Measurements from ENCODE around the gene MLN.
A peak's percentile ranks its signal among the peaks of the same experiment; 100 is the strongest.

The MLN gene

DNA sequence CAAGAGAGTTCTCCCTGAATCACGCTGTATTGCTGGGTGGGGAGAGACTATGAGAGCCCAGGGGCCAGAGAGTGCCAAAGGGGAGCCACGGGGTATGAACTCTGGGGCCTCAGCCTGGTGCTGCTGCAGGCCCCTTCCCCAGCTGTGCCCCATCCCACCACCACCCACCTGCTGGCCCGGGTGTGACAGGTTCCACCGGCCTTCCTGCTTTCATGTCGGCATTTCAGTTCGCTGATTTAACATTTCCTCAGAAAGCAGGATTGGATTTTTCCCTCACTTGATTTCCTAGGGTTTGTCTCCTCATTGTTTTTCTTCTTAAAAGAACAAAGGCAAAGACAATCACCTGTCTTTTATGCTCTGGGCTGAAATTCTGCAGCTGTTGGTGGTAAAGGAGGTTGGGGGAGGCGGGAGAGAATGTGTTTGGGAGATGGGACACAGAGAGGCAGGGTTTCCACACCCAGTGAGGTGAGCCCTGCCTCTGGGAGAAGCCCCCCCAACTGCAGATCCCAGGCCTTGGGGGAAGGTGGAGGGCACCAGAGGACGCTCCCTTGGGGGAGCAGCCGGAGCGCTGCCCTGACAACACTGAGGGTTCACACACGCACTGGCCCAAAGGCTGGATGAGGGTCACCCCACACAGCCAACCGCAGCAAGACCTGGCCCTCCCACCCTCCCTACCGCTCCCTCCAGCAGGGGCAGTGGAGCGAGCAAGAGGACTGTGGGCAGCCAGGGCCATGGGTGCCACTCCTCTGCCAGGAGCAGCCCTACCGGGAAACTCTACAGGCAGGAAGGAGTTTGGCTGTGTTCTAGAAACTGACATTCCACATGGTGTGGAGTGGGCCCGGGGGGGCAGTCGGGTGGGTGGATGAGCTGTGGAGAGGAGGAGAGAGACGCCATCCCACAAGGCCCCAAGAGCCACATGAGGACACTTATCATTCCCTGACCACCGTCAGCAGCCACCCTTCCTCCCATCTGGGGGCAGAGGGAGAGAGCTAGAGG is 10.5 kb upstream of the MLN start:
- no peak for DNase-seq

DNA sequence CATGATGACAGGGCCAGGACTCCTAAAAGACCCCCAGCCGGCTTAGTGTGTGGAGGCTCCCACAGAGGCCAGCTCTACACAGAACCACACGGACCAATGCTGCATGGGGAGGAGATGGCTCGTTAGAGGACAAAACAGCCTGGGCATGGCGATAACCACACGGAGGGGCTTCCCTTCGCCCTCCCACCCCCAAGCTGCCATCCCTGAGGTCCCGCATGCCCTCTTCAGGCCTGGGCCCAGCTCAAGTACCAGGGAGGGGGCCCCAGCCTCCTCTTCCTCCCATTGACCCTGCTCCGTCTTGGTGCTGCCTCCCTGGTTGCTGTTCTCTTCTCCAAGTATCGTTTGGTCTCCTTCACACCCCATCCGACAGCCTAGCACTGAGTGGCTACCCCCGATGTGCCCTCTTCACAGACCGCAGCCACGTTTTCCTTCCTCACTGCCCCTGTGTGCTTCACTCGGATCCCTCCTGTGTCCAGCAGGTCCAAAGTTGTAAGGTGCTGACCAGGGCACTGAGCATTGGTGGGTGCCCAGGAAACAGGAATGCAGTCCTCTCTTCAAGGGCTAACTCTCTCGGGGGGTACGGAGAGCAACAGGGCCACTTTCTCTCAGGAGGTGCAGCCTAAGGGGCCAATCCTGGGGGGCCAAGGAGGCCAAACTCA is 9.6 kb upstream of the MLN start:
- DNase-seq, result no peak

DNA sequence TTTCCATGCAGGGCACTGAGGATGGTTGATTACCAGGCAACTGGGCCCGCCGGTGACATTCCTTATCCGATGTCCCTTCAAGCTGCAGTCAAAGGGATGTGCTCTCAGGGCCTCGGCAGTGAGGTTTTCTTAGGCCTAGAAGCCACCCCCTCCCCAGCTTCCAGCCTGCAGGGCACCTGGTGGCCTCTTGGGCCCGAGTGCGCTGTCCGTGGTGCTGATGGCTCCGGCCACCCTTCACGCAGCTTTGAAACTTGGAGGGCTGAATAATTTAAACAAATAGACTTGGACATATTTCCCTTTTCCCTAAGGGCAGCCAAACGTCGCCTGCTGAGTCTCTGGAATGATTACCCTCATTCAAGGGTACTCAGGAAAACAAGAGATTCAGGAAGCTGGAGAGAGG is 8.9 kb upstream of the MLN start:
- DNase-seq, result peak; percentile 63 to 84 (median 76)

DNA sequence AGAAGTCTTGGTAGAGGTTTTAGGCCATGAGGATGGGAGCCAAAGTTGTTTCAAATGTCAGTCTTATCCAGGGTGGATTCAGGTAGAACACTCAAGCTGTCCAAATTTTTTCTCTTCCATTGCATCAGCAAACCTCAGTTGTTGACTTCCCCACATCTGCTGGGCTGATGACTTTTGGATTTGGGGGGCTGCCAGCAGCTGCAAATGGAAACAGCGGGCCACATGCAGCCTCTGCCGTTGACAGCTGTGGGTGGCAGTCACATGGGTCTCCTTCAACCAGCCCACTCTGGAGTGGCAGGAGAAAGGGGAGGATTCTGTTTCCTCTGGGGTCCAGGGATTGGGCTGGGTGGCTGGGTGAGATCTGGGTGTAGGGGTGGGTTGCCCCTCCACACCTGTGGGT is 5.8 kb upstream of the MLN start:
- no peak for DNase-seq

DNA sequence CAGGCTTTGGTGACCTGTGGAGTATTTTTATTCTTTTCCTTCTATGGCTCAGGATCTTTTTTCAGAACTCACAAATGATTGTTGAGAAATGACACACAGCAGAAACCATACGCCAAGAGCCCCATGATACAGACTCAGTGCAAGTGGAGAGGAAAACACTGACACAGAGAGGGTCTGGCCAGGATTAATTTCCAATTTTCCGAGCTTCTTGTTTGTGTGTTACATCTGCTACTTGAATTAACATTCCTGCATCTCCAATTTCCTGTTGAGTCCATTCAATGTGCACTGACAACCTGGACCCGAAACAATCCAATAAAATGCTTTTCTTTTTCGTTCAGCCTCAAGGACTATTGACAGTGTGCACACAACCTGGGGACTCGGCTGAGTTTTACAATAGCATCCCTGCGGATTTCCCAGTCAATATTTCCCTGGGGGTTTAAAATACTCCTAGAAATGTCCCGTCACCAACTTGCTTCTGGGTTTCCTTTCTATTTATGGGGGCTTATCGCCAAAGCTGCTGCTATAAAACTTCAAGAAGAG is 4.9 kb upstream of the MLN start:
- DNase-seq, result no peak

DNA sequence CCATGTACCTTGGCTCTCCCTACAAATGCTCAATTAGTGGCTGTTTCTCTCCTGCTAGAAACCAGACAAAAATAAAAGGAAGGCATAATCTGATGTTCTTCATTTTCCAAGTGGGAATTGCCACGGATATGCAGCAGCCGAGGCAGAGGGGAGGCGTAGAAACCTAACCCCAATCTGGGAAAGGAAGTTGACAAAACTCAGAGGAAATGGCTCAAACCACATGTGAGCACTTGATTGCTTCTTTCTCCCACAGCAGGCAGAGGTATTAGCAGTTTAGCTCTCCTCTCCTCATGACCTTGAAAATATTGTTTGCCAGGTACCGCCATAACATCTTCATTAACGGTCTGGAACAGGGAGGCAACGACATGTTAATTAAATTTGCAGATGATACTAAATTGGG is 3.8 kb upstream of the MLN start:
- DNase-seq, result peak in 3 of 4 experiments; percentile 8 to 50 (median 25)

DNA sequence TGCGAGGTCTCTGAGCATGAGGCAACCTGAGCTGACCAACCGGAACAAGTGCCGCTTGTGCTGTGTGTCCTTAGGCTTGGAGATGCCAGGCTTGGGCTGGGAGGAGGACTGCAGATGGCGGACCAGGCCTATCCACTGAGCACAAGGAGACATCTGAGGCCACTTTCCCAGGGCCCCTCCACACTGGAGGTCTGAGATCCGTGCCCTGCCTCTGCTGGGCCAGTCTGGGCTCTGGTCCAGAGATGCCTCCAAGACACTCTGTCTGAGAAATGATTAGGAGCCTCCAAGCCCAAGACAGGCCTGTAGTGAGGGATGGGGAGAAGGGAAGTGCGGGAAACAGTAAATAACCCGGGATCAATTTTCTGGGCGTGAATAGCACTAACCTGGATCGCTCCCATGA is 3.0 kb upstream of the MLN start:
- DNase-seq, result no peak

DNA sequence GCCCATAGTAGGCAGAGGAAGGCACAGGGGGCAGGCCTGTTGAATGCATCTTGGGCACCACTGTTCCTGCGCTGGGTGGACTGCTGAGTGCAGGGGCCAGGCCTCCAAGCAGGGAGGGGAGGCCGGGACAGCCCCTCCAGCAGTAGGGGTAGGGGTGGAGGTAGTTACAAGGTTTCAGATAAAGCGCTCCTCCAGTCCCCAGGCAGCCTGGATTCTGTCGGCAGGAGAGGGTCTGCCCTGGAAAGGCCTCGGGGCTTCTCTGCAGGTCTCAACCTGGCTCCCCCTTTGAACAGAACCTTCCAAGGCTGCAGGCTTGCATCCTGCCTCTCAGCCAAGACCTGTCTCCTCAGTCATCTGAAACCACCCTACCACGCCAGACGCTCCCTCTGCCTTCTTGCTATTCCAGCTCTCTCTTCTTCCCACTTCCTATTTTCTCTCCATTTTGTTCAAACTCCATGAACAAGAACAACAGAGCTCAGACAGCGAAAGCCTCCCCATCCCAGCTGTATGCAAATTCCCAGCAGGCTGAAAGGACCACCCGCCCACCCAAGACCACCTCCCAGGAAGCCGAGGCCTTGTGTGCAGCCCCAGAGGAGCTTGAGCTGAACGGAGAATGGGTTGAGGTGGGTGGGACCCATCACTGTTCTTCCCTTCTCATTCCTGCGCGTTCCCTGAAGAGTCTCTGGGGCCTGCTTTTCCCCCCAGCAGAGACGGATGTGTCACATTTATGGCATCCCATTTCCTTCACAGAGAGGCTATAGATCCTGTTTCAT is 1.4 kb downstream of the MLN start:
- DNase-seq, result no peak

DNA sequence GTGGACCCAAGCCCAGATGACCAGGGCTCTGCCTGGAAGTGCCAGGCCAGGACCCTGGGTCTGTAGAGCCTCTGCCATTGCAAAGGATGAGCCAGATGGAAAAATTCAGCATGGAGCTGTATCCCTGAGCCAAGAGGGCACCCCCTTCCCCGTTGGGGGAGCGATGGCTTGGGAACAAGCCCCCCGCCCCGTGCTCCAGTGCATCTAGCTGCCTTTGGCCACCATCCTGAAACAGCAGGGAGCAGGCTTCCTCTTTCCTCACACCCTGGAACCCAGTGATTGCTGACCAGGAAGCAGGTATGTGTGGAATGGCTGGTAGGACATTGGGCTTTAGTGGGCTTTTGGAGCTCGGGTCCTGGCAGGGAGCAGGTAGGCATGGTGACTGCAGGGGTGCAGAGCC is 2.2 kb downstream of the MLN start:
- DNase-seq, result no peak

DNA sequence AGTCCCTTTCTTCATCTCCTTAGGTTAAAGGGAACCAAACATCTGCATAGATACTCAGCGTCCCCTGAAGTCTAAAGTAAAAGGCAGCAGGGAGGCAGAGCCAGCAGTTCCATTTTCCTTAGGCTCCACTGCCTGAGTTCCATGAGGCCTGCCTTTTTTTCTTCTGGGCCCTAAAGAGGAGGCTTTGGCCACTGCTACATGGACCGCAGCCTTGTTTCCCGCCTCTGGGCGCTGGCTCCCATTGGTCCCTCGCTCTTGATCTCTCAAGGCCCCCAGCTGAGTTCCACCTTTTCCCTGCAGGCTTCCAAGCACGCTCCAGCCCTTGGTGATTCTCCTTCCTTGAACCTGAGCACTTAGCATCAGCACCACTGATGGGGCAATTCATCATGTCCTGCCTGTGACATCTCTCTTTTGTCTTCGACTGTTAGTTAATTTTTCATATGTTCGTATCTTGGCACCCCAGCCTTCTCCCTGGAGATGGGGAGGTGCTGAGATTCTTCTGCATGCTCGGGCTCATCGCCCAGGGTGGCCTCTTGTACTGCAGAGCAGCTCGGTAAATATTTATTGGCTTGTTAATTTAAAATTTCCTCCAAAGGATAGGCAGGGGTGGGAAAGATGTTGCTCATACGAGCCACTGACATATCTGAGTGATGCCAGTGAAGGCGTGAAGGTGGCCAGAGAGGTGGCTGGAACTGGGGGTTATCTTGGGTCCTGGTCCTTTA is 3.4 kb downstream of the MLN start:
- DNase-seq, result no peak

DNA sequence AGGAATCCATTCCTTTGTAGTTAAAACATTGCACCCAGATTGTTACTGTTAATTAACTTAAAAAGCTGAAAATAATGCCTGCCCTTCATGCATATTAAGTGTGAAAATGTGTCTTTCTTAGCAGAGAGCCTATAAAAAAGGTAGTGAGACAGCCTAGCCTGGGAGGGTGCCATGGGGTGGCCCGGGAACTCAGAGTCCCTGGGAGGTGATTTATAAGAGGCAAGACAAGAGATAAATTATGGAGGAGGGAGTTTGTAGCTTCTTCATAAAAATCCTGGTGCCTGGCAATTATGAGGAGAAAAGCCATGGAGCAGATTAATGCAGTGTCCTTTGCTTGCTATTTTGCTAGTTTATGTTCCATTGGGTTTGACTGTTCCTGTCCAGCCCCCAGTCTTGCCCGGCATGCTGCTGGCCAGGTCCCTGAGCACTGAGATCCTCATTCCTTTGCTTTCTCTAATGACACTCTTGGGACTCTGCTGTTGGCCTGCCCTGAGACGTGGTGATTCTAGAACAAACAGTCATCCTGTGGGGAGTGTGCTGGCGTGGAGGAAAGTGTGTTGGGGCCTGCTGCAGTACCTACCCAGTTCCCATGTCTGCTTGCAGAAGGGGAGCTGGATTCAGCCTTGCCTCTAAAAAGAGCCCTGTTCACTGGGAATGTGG is 4.2 kb downstream of the MLN start:
- no peak for DNase-seq

DNA sequence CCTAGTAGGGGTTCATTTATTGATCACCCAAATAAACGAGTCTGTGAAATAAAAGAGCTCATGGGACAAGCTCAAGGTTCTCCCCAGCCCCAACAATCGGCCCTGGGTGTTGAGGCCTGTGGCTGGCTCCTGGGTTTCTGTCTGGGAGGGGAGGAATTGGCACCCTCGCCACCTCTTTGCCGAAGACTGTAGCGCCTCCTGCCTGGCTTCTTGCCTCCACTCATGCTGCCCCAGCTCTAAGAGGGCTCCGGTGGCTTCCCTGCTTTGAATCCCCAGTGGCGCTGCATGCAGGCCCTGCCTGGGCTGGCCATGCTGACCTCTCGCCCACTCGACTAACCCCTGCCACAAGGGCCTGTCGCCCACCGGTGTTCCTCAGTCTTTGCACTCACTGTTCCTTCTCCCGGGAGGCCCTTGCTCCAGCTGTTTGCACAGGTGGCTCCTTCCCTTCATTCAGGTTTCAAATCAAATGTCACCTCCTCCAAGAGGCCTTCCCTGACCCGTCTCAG is 5.4 kb downstream of the MLN start:
- DNase-seq, result no peak

DNA sequence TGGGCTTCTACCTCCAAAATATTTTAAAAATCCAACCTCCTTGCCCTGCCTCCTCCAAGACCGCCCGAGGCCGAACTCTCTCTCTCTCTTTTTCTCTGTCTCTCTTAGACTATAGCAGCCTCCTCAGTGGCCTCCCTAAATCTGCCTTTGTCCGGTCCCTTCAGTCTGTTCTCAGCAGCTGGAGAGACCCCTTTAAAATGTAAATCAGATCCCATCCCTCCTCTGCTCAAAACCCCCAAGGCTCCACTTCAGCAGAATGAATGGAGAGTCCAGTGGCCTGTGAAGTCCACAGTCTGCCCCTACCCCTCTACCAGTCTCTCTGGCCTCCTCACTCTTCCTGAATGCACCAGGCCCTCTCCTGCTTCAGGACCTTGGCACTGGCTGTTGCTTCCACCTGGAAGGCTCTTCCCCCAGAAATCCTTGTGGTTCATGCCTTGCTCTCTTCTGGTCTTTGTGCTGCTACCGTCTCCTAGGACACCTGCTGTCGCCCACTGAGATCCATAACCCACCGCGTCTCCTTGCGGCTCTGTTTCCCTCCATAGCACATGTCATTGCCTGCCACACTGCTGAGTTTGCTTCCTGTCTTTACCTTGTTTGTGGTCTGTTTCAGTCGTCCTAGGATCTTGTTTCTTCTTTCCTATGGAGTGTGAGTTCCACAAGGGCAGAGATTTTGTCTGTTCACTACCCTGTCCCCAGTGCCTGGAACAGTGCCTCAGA is 6.0 kb downstream of the MLN start:
- DNase-seq, result no peak

DNA sequence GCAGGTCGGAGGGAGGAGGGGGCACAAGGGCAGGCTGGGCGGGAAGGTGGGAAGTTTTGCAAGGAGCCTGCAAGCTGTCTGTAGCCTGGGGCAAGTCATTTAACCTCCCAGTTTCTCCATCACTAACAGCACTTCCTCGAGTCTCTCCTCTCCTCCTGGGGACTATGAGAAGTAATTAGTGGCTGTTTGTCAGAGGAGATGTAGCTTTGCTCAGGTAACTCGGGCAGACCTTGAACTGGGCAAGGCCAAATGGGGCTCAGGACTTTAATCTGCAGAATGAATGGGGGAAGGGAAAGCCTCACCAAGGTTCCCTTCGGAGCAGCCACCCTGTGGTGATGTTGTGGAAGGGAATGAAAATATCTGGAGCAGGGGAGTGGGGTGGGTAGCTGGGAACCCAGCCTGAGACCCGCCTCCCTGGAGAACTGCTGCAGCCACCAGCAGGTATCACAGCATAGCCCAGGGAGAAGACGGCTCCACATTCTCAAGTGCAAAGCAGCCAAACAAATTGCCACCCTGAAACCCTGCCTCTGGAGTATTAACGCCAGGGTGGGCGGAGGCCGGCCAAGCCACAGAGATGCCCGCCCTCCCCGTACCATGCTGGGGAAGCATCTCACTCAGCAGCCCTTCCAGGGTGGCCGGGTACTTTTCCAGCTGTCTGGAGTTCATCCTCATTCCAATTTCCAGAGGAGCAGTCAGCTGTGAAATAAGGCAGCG is 8.7 kb downstream of the MLN start:
- no peak for DNase-seq

DNA sequence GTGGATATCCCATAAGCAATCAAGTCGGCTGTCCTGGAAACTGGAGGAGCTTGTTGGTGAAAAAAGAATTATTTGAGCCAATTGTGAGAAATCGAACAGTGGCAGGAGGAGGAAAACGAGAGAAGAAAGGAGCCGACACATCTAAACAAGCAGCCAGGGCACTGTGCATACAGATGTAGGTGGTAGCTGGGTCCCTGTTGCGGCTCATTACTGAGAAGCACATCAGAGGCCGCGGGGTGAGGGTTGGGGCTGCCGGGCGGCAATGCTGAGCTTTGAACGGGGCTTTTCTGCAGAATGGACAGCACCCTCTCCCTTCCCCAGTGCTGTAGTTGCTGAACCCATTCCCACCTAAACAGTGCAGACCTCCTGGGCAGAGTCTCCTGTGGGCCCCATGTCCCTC is 10.8 kb downstream of the MLN start:
- DNase-seq, result no peak

DNA sequence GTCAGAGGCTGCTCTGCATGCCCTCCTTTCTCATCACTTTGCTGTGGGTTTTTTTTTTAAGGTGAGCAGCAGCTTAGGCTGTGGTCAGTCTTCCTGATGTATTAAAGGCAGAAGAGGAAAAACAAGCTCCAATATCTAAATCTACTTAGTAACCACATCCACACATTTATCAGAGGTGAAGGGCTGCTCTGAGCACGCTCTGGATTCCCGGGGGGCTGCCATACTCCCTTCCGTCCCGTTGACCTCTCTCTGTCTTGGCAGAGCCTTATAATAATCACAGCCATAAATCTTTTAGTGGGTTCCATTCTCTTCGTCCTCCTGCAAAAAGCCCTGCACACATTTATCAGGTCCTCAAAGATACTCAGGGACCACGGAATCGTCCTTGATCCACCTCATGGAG is 12.2 kb downstream of the MLN start:
- no peak for DNase-seq

DNA sequence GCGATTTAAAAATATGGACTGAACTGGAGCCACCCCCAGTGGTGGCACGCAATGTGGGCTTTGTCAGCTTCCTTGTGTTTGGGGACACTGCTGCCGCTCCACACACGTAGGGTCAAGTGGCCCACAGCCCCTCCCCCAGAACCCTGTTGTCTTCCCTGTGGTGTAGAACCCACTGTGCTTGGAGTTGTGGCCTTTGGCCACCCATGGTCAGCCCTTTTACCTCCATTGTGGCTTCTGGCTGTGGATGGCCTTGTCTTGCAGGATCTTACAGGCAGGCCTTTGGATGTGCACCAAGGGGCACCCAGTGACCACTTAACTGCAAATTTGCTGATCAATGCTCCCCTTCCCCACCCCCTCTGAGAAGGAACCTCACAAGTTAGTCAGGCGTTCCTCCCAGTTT is 12.9 kb downstream of the MLN start:
- no peak for DNase-seq

DNA sequence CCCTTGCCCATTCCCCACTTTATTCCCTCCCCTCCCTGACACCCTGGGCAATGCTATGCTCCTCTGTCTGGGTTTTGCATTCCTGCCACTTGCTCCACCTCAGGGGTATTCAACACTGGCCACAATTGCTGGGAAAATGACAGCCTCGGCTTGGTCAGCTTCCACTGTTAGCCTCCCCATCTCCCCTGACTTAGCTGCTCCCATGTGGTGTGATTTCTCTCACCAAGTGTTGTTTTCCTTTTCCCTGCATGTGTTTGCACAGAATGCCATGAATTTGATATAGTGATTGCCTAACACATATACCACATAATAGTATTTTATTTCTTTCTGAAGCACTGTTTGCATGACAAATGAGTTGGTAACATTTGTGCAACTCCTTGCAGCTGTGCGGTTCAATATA is 13.4 kb downstream of the MLN start:
- no peak for DNase-seq

DNA sequence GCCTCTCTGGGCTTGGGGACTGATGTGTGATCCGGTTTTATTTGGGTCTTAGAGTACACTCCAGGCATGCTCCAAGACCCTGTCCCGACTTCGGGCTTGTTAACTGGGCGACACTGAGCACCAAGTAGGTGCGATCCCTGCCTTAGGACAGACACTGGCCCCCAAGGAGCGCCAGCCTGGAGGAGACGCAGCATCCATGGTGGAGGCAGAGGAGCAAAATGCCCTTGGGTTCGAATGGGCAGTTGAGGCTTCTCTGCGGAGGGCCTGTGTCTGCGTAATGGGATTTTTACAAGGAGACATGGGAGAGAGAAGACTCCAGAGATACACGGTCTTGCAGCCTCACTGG is 14.3 kb downstream of the MLN start:
- no peak for DNase-seq
